ENCODE measurements around the gene MRAS.

MRAS gene

GRCh38 chr3:138347960-138348753 is at the start of gene MRAS:
TSS of gene MRAS (plus strand) at chr3:138348579. CDS start at chr3:138372884, 24,305 bp downstream.
- no peak for DNase-seq (ENCODE audit: low spot score)

GRCh38 chr3:138300647-138301046 is 47.7 kb upstream of the MRAS start:
- no peak for DNase-seq (ENCODE audit: low spot score)

- no peak for DNase-seq (ENCODE audit: low spot score)
These were observed 44.9 kb upstream of the MRAS start for GRCh38 chr3:138303474-138303873.

- DNase-seq (ENCODE audit: low spot score), result no peak
These were observed 40.5 kb upstream of the MRAS start for GRCh38 chr3:138307899-138308298.

GRCh38 chr3:138308783-138309182 is 39.6 kb upstream of the MRAS start:
- no peak for DNase-seq (ENCODE audit: low spot score)

GRCh38 chr3:138310494-138310893 is 37.9 kb upstream of the MRAS start:
- DNase-seq (ENCODE audit: low spot score), result no peak

GRCh38 chr3:138314751-138315150 is 33.6 kb upstream of the MRAS start:
- DNase-seq (ENCODE audit: low spot score), result no peak

- no peak for DNase-seq (ENCODE audit: low spot score)
These were observed 30.7 kb upstream of the MRAS start for GRCh38 chr3:138317687-138318086.

GRCh38 chr3:138323971-138324370 is 24.4 kb upstream of the MRAS start:
- no peak for DNase-seq (ENCODE audit: low spot score)

GRCh38 chr3:138325990-138326389 is 22.4 kb upstream of the MRAS start:
- no peak for DNase-seq (ENCODE audit: low spot score)

- DNase-seq (ENCODE audit: low spot score), result no peak
These were observed 21.3 kb upstream of the MRAS start for GRCh38 chr3:138326866-138327595.

- no peak for DNase-seq (ENCODE audit: low spot score)
These were observed 20.5 kb upstream of the MRAS start for GRCh38 chr3:138327831-138328230.

GRCh38 chr3:138328341-138328740 is 20.0 kb upstream of the MRAS start:
- no peak for DNase-seq (ENCODE audit: low spot score)

GRCh38 chr3:138329127-138329983 is 19.0 kb upstream of the MRAS start, which contains the start of gene NME9:
TSS of gene NME9 (minus strand) at chr3:138329851. CDS start at chr3:138329335, 516 bp downstream.
- DNase-seq (ENCODE audit: low spot score), result peak; percentile 95

- no peak for DNase-seq (ENCODE audit: low spot score)
These were observed 18.4 kb upstream of the MRAS start for GRCh38 chr3:138329984-138330293.

GRCh38 chr3:138331143-138331894 is 17.1 kb upstream of the MRAS start:
- no peak for DNase-seq (ENCODE audit: low spot score)

- no peak for DNase-seq (ENCODE audit: low spot score)
These were observed 15.8 kb upstream of the MRAS start for GRCh38 chr3:138332472-138333073.

- DNase-seq (ENCODE audit: low spot score), result no peak
These were observed 13.8 kb upstream of the MRAS start for GRCh38 chr3:138334608-138335007.

- no peak for DNase-seq (ENCODE audit: low spot score)
These were observed 11.9 kb upstream of the MRAS start for GRCh38 chr3:138336454-138336999.

GRCh38 chr3:138338244-138338643 is 10.1 kb upstream of the MRAS start:
- no peak for DNase-seq (ENCODE audit: low spot score)

GRCh38 chr3:138338811-138339210 is 9.6 kb upstream of the MRAS start:
- no peak for DNase-seq (ENCODE audit: low spot score)
